ENCODE data around the gene RYR1. TPM values are rescaled to one million over a fixed set of nuclear protein-coding genes. Genes with fewer than 3 reads are reported as not detected.

The RYR1 gene
- total and polyA plus RNA-seq, 2 of the 13 experiments (the other 11 are each of a cell fraction or from before 2014, with no cell fraction given) = 0.03 TPM; not detected in 1

GRCh38 chr19:38402967-38403674, 30.4 kb upstream of the RYR1 start, which contains the start of gene FAM98C (continued):
- peak; percentile 91 for TF ChIP-seq ZMYM4 (CRISPR knock-in tag; IDR thresholded peaks at IDR 0.05)
- no peak for TF ChIP-seq MBNL3 (CRISPR knock-in tag; conservative IDR thresholded peaks at IDR 0.05)
- no peak; the same call in 1 of the 2 replicates for TF ChIP-seq ZMYM2 (CRISPR knock-in tag; IDR thresholded peaks at IDR 0.05)
- peak; percentile 40; the same call in 1 of the 2 replicates for TF ChIP-seq HIC2 (CRISPR knock-in tag; IDR thresholded peaks at IDR 0.05; ENCODE audit: low read depth)
- TF ChIP-seq ZNF180 (CRISPR knock-in tag; IDR thresholded peaks at IDR 0.05; ENCODE audit: borderline replicate concordance, low read depth) = no peak
- TF ChIP-seq RFX3 (CRISPR knock-in tag; IDR thresholded peaks at IDR 0.05) = no peak
- 0 out of 2 replicates have a peak, but pooled peaks have one; percentile 21 for TF ChIP-seq BRCA1 (CRISPR knock-in tag; IDR thresholded peaks at IDR 0.05)
- peak; percentile 31; the same call in 1 of the 2 replicates for TF ChIP-seq NCOA2 (CRISPR knock-in tag; IDR thresholded peaks at IDR 0.05)
- no peak for TF ChIP-seq HNRNPUL1 (IDR thresholded peaks at IDR 0.05; ENCODE audit: low read depth, low read length)
- TF ChIP-seq TIGD3 (CRISPR knock-in tag; IDR thresholded peaks at IDR 0.05; ENCODE audit: borderline replicate concordance) = no peak
- TF ChIP-seq NFKBIZ (CRISPR knock-in tag; IDR thresholded peaks at IDR 0.05) = no peak
- TF ChIP-seq ZFAT (CRISPR knock-in tag; conservative IDR thresholded peaks at IDR 0.05) = no peak
- peak; percentile 91; the same call in 1 of the 2 replicates for TF ChIP-seq ZXDC (CRISPR knock-in tag; IDR thresholded peaks at IDR 0.05)
- peak; percentile 7 for TF ChIP-seq TEAD3 (CRISPR knock-in tag; optimal IDR thresholded peaks at IDR 0.05; ENCODE audit: borderline replicate concordance)
- no peak for TF ChIP-seq SNAI1 (CRISPR knock-in tag; IDR thresholded peaks at IDR 0.05; ENCODE audit: borderline replicate concordance)
- TF ChIP-seq ZNF740 (CRISPR knock-in tag; IDR thresholded peaks at IDR 0.05) = 0 out of 2 replicates have a peak, but pooled peaks have one; percentile 32
- TF ChIP-seq MAFK (conservative IDR thresholded peaks at IDR 0.05 in 1 of 2, IDR thresholded peaks at IDR 0.05 in 1 of 2; ENCODE audit: low read length in 2 of 2) = no peak
- TF ChIP-seq FOSL2 (CRISPR knock-in tag; IDR thresholded peaks at IDR 0.05) = peak; percentile 33; the same call in 1 of the 2 replicates
- no peak for TF ChIP-seq ZNF75D (CRISPR knock-in tag; IDR thresholded peaks at IDR 0.05; ENCODE audit: borderline replicate concordance)
